ENCODE measurements around the gene ERCC6L2. TPM values are rescaled to one million over a fixed set of nuclear protein-coding genes. Genes with fewer than 3 reads are reported as not detected.

Gene ERCC6L2
- total RNA-seq, 1 donor from 2014 or later = 77.6 TPM

GRCh38 chr9:95963659-95964058 lies 88.2 kb downstream of the ERCC6L2 start:
- Histone ChIP-seq H3K27ac (no peak overlapping the region), H2AFZ (replicated peaks) (no peak overlapping the region), H4K20me1 (ENCODE audit: low read depth) (no peaks in the 10 kb centered on the region), H3K36me3 (no peaks in the 10 kb centered on the region), H3F3A (ENCODE audit: low read depth) (no peaks in the 10 kb centered on the region), H3K79me2 (ENCODE audit: low read depth) (no peaks in the 10 kb centered on the region), H3K27me3 (no peaks in the 10 kb centered on the region), H3K9ac (no peak overlapping the region), H3K9me3 (ENCODE audit: low read depth) (no peaks in the 10 kb centered on the region), H3K4me1 (no peaks in the 10 kb centered on the region), H3K4me3 (no peak overlapping the region), H3K4me2 (no peak overlapping the region)
- Mint-ChIP-seq H3K27me3 (ENCODE audit: insufficient read depth, low read depth) (no peaks in the 10 kb centered on the region), H3K4me1 (no peaks in the 10 kb centered on the region), H3K4me3 (no peak overlapping the region), H3K27ac (no peak overlapping the region), H3K9me3 (peaks cover 9% of the 10 kb centered on the region), H3K36me3 (peaks cover 21% of the 10 kb centered on the region)
- no peak for DNase-seq (ENCODE audit: low spot score)
- TF ChIP-seq EZH2 (IDR thresholded peaks at IDR 0.05) = no peak
- TF ChIP-seq EZH2phosphoT487 (IDR thresholded peaks at IDR 0.05) = no peak
- no peak for TF ChIP-seq CTCF (IDR thresholded peaks at IDR 0.05)

DNA sequence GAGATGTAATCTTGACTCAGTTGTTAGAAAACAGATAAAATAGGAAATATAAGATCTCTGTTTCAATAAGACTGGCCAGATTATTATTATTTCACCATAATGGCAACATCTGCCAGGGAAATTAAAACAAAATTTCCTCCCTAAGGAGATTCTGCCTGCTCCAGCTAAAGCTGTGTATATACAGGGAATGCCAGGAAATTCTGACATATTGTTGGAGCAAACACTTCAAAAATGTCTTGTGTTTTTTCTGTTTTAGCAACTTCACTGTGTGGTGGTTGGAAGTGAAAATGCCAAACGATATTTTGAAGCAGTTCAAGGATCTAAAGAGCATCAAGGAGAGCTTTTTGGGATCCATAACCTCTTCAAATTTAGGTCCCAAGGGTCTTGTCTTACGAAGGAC lies 90.8 kb downstream of the ERCC6L2 start:
- DNase-seq (ENCODE audit: low spot score) = no peak
- H3K36me3 ChIP-seq = no peaks in the 10 kb centered on the region
- peaks cover 8% of the 10 kb centered on the region for H3K36me3 Mint-ChIP-seq
- no peaks in the 10 kb centered on the region for H3K27me3 ChIP-seq
- no peaks in the 10 kb centered on the region for H3K27me3 Mint-ChIP-seq (ENCODE audit: insufficient read depth, low read depth)
- no peak overlapping the region for H3K4me3 ChIP-seq
- no peaks in the 10 kb centered on the region for H3K79me2 ChIP-seq (ENCODE audit: low read depth)
- no peaks in the 10 kb centered on the region for H3K4me1 Mint-ChIP-seq
- H3K9ac ChIP-seq = no peak overlapping the region
- H3K27ac Mint-ChIP-seq = no peak overlapping the region
- no peak for TF ChIP-seq EZH2phosphoT487 (IDR thresholded peaks at IDR 0.05)
- TF ChIP-seq CTCF (IDR thresholded peaks at IDR 0.05) = no peak
- no peak for TF ChIP-seq EZH2 (IDR thresholded peaks at IDR 0.05)
- H4K20me1 ChIP-seq (ENCODE audit: low read depth) = no peaks in the 10 kb centered on the region
- H3K4me2 ChIP-seq = no peak overlapping the region
- H3K4me3 Mint-ChIP-seq = no peak overlapping the region
- H3K27ac ChIP-seq = no peak overlapping the region
- no peaks in the 10 kb centered on the region for H3K9me3 Mint-ChIP-seq
- H3F3A ChIP-seq (ENCODE audit: low read depth) = peaks cover 4% of the 10 kb centered on the region
- H2AFZ ChIP-seq (replicated peaks) = no peak overlapping the region
- H3K4me1 ChIP-seq = peaks cover 5% of the 10 kb centered on the region
- H3K9me3 ChIP-seq (ENCODE audit: low read depth) = no peaks in the 10 kb centered on the region

DNA sequence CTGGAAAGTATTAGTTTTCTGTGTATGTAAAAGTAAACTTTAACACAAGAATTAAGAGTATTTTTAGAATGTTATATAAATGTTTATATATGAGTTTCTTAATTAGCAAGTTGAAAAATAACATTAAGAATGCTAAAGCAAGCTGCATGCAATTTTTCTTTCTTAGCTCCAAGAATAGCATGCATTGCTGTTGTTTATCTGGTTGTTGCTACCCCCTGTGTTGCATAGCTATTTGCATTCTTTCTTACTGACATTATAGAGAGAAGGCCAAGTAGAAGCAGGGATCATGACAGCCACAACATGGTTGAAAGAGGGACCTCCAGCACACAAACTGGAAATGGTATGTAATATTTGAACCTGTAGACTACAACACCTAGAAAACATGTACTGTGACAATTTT lies 94.8 kb downstream of the ERCC6L2 start:
- Histone ChIP-seq H3K4me1 (peaks cover 16% of the 10 kb centered on the region), H4K20me1 (ENCODE audit: low read depth) (no peaks in the 10 kb centered on the region), H3K9ac (no peak overlapping the region), H3K27ac (no peak overlapping the region), H3K4me2 (no peak overlapping the region), H3K36me3 (peaks cover 3% of the 10 kb centered on the region), H2AFZ (replicated peaks) (no peak overlapping the region), H3K9me3 (ENCODE audit: low read depth) (no peaks in the 10 kb centered on the region), H3F3A (ENCODE audit: low read depth) (peaks cover 13% of the 10 kb centered on the region), H3K4me3 (no peak overlapping the region), H3K27me3 (no peaks in the 10 kb centered on the region), H3K79me2 (ENCODE audit: low read depth) (no peaks in the 10 kb centered on the region)
- H3K4me1 Mint-ChIP-seq = no peaks in the 10 kb centered on the region
- peaks cover 23% of the 10 kb centered on the region for H3K36me3 Mint-ChIP-seq
- H3K9me3 Mint-ChIP-seq = no peaks in the 10 kb centered on the region
- H3K27me3 Mint-ChIP-seq (ENCODE audit: insufficient read depth, low read depth) = no peaks in the 10 kb centered on the region
- TF ChIP-seq EZH2 (IDR thresholded peaks at IDR 0.05) (no peak), EZH2phosphoT487 (IDR thresholded peaks at IDR 0.05) (no peak)
- no peak for DNase-seq (ENCODE audit: low spot score)
- no peak overlapping the region for H3K27ac Mint-ChIP-seq
- no peak overlapping the region for H3K4me3 Mint-ChIP-seq

DNA sequence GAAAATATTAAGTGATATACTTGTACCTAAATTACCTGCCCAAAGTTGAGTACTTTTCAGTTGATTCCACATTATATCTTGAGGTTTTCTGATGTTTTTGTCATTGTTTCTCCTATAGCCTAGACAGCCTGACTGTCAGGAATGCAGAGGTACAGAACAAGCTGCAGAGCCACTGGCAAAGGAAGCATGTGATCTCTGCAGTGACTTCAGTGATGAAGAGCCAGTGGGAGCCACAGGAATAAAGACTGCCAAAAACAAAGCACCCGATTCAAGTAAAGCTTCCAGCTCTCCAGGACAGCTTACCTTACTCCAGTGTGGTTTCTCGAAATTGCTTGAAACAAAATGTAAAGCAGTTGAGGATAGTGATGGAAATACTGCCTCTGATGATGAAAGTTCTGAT lies 96.3 kb downstream of the ERCC6L2 start:
- Histone ChIP-seq H3K4me1 (peaks cover 16% of the 10 kb centered on the region), H4K20me1 (ENCODE audit: low read depth) (no peaks in the 10 kb centered on the region), H3K9ac (no peak overlapping the region), H3K27ac (peak overlapping the region; percentile 57), H3F3A (ENCODE audit: low read depth) (peaks cover 13% of the 10 kb centered on the region), H3K36me3 (peaks cover 3% of the 10 kb centered on the region), H3K9me3 (ENCODE audit: low read depth) (no peaks in the 10 kb centered on the region), H3K4me2 (peak overlapping the region; percentile 5), H2AFZ (replicated peaks) (no peak overlapping the region), H3K79me2 (ENCODE audit: low read depth) (no peaks in the 10 kb centered on the region), H3K27me3 (no peaks in the 10 kb centered on the region), H3K4me3 (no peak overlapping the region)
- H3K27ac Mint-ChIP-seq = no peak overlapping the region
- DNase-seq (ENCODE audit: low spot score) = peak; percentile 54
- no peaks in the 10 kb centered on the region for H3K9me3 Mint-ChIP-seq
- no peak for TF ChIP-seq EZH2phosphoT487 (IDR thresholded peaks at IDR 0.05)
- TF ChIP-seq CTCF (IDR thresholded peaks at IDR 0.05) = no peak
- no peak for TF ChIP-seq EZH2 (IDR thresholded peaks at IDR 0.05)
- H3K4me3 Mint-ChIP-seq = no peak overlapping the region
- no peaks in the 10 kb centered on the region for H3K27me3 Mint-ChIP-seq (ENCODE audit: insufficient read depth, low read depth)
- H3K4me1 Mint-ChIP-seq = no peaks in the 10 kb centered on the region
- H3K36me3 Mint-ChIP-seq = peaks cover 23% of the 10 kb centered on the region

Data from neural progenitor cell (in vitro differentiated cells).